NCI-H82 treated with DMSO at 0.1 percent for 48 hours (cell line): ENCODE data around the gene GRAP2.

Experiments
- DNase-seq: peaks from one replicate; lab custom pipeline; 2025; ENCODE audit not compliant: unreplicated experiment; lab: John Stamatoyannopoulos, UW

GRAP2 gene

GRCh38 chr22:39925273-39925672 lies 24.4 kb downstream of the GRAP2 start:
- no peak for DNase-seq

DNA sequence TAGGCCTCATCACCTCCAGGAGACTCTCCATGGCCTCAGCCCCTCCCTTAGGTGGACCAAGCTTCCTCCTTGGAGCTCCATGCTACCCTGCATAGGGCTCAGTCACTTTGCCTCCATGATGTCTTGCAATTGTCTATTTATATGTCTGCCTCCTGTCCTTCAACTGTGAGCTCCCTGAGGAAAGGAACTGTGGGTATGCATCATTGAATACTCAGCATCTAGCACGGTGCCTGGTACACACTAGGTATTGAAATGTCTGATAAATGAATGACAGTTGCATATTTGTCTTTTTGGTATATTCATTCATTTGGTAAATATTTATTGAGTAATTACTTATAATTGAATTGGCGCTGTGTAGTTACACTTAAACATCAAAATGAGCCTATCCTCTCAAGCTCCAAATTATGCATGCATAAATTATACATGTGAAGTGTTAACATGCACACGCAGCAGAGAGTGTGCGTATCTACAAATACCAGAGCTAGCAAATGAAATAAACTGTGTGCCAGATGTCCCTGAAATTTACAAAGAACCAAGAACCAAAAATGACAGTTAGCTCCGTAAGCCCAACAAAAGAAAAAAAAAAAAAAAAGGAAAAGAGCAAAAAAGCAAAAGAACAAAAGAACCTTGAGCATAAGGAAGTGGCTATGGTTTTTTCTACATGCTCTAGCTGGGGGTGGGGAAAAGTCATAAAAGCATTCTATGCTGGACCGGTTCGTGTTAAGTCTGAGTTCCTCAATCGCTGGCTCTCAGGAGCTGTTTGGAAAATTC lies 25.2 kb downstream of the GRAP2 start:
- DNase-seq: no peak

DNA sequence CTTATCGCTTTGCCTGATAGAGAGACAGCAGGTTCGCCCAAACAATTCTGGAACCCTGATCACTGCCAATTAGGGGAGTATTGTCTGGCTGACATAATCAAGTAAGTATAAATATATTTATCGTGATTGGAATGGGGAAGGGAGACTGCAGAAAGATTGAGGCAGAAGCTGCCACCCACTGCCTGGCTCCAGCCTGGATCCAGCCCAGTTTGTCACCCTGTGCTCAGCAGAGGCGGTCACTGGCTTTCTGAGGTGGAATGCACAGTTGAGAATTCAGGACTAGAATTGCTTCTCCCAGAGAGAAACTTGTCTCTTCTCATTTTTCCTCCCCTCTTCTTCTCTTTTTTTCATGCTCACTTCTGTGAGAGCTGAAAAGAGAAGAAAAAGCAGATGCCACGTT lies 25.9 kb downstream of the GRAP2 start:
- no peak for DNase-seq

DNA sequence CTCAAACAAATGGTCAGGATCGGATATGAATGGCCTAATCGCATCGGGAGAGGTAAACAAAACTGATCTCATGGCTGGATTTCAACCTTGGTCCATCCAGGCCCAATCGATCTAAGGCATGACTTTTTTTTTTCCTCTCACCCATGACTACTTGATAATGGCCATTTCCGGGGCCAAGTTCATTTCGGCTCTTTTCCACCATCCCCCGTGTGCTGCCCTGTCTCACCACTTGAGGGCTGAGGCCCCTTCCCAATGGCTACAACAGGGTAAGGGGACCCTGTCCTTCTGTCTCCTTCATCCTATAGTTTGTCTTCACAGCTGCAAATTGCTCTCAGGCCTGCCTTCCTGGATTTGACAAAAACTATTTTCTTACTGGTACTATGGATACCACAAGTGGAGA lies 26.7 kb downstream of the GRAP2 start:
- DNase-seq: no peak

DNA sequence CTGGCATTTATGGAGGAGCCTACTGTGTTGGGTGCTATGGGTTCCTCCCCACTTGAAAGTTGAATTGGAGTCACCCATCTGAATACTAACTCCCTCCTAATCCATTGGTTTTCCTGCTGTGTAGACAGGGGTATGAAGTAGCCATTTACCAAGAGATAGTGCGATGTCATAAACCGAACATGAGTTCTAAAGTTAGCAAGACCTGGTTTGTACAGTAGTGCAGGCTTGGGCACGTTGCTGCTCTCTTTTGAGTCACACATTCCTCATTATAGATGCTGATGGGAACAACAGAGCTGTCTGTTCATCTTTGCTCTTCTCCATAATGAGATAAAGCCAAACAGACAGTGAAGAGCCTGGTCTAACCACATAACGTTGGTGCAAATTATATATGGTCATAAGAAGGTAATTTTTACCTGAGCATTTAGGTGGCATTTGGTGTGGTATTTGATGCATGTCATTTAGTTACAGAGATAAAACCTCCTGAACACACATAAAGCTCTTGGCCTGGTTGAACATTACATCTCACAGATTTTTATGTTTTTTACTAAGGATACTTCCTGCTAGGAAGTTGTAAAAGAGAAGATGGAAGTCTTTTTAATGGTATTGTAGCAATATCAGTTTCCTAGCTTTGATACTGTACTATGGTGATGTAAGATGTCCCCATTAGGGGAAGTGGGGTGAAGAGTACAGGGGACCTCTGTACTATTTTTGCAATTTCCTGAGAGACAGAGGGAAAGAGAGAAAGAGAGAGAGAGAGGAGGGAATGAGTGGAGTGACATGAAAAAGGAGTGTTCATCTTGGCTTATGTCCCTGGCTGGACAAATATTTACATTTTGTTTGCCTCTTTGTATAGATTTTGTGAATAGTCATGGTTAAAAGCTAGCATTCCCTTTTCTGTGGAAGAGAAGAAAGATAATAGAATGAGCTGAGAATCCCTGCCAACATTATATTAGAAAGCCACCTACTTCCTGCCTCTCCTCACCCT lies 27.9 kb downstream of the GRAP2 start:
- no peak for DNase-seq

DNA sequence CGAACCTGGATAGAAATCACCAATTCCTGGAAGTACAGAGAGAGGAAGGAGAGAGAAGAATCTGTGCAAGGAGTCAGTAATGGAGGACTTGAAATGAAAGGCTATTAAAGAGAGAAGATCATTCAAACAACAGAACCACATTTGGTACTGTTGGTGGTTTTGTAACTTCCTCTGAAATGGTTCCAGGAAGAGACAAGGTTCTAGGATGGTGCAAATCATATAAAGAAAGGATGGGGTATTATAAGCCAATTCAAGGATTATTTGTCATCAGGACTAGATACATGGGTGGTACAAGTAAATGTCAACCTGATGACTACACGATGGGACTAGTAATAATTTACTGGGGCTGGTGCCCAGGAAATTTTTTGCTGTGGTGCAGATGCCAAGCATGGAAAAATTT lies 30.4 kb downstream of the GRAP2 start:
- no peak for DNase-seq

DNA sequence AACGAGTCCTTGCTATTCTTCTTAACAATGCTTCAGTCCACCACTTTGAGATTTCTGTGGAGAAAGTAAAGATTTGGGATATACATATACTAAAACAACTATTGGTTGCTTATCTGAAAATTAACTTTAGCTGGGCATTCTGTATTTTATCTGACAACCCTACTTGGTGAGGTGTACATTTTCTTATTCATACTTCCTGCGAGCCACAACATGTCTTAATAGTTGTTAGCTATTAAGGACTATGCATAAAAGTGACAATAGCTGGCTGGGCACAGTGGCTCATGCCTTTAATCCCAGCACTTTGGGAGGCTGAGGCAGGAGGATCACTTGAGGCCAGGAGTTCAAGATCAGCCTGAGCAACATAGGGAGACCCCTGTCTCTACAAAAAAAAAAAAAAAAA lies 31.3 kb downstream of the GRAP2 start:
- no peak for DNase-seq

GRCh38 chr22:39932918-39933649 lies 32.2 kb downstream of the GRAP2 start:
- DNase-seq: no peak

DNA sequence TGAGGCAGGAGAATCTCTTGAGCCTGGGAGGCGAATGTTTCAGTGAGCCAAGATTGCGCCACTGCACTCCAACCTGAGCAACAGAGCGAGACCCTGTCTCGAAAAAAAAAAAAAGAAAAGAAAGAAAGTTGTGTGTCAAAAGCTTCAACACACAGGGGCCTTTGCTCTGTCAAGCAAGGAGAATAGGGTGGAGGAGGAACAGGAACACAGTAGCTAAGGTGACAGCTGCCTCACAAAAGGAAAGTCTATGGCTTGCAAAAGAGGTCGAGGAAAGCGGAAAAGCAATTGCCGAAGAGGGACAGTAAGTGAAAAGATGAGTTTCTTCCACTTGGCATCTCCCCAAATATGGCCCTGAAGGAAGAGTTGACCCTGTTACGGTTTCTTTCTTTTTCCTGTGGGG lies 32.9 kb downstream of the GRAP2 start:
- no peak for DNase-seq

DNA sequence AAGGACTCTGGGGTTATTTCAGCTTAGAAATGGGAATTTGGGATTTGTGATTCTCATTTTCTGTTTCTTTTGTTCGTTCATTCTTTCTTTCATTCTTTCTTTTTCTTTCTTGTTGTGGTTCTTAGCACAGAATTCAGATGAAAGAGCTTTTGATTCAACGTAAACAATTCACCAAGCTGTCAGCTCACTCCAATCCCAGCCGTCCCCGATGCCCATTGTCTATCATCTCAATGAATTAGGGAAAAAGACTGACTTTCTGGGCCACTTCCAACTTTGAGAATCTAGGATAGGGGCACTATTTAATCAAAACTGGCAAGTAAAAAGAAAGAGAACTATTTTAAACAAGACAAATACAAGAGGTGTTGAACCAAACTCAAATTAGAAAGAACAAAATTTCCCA lies 34.2 kb downstream of the GRAP2 start:
- DNase-seq: no peak

DNA sequence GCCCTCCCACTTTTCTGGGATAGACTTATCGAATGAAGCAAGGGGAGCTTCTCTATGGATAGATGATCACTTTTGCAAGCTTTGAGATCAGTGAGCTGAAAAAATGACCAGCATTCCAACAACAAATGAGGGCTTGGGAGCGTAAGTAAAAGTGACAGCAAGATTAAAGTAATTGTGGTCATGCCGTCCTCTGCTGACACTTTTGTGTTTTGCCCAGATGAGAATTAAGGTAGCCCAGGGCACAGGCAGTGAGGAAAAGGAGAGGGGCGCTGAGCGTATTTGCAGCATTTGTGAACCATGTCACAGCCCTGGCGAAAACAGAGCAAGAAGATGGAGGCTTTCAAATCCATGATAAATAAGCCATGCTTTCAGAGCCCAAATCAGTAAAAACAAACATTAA lies 34.7 kb downstream of the GRAP2 start:
- no peak for DNase-seq

DNA sequence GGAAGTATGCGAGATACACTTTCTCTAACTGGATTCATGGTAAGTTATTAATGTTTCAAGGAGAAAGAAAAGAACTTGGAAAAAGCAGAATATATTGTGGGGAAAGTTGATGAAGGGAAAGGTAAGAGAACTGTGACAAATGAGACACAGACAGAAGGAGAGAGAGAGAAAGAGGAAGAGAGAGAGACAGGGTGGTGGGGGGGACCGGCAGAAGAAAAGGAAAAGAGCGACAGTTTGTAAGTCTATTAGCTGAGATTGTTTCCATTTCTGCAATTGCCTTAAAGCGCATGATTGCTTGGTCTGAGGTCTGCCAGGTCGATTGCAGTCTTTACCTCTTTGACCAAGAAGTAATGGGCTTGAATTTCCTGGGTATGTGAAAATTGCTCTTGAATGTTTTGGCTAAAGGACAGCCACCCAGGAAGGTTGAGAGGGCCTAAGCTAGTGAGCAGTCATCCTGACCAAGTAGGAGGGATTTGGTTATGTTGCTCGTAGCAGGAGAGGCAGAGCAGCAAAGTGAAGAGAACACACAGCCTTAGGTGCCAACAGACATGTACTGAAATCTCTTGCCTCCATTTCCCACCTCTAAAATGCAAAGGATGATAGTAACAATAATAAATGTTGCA lies 35.8 kb downstream of the GRAP2 start:
- no peak for DNase-seq

DNA sequence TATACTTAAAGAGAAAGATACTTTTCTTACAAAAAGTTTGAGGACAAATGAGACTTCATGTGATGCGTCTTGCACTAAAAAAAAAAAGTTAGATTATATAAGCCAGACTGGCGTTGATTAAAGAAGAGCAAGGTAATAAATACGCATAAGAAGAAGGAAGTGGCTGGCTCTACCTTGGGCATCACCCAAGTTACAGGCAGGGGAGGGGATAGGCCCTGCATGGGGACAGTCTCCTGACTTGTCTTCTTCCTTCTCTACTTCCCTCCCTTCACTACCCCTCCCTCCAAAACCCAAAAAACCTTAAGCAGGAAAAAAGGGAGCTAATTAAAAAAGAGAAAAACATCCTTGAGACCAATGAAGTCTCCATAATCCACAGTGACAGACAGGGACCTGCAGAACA lies 37.0 kb downstream of the GRAP2 start:
- no peak for DNase-seq

DNA sequence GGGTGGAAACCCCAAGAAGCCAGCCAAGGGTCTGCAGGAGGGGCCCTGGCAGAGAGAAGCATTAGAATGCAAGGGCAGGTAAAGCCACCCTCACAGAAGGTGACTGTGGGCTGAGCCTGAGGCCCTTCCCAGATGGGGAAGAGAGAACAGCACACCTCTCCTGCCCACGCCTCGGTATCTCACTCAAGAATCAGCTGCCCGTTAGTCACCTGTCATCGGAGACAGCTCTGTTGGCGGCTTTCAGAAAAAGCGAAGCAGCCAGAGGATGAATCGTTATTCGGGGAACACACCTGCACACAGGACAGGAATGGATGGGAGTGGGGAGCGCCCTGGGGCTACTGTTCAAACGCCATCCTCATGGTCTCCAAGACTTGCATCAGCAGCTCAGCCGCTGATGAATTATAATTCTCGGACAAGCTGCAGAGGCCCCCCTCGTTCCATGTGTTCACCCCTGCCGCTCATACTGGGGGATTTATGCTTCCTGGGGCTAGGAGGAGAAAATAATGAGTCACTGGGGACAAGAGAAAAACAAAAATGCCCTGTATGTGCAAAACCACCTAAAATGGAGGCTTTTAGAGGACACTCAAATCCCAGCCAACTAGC lies 37.7 kb downstream of the GRAP2 start:
- no peak for DNase-seq

DNA sequence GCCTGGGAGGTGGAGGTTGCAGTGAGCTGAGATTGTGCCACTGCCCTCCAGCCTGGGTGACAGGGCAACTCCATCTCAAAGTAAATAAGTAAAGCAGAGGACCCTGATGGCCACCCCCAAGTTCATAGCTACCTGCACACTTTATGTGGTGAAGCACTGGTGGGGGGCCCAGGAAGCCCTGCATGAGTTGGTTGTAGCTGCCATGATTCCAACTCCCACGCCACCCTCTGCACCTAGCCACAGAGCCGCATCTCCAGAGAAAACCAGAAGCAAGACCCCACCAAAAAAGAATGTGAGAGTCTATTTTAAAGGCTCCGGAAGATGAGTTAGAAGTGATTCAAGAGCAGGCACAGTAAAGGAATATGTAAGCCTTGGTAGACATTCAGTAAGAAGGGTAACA lies 38.9 kb downstream of the GRAP2 start:
- no peak for DNase-seq

DNA sequence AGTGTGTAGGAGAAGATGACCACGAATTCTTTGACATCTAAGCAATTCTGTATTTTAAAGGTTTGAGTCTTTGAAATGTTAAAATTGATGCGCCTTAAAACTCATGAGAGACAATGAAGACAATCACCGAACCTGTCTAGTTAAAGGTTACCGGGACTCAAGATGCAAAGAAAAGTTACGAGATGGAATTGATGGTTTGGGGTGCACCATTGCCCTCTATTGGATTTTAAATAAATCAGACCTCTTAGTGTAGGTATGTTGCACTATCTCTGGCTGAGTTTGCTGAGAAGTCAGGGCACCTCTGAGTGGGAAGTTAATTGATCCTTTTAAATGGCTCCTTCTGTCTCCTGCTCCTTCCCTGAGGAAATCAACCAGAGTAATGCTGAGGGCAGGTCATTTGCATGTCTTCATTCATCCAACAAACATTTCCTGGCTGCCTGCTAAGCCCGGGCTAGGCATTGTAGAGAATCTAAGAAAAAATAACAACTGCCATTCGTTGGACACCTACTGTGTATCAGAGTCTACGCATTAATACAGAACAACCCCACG lies 39.9 kb downstream of the GRAP2 start:
- no peak for DNase-seq

- DNase-seq: no peak
Measured at GRCh38 chr22:39941601-39942000, 40.7 kb downstream of the GRAP2 start.

DNA sequence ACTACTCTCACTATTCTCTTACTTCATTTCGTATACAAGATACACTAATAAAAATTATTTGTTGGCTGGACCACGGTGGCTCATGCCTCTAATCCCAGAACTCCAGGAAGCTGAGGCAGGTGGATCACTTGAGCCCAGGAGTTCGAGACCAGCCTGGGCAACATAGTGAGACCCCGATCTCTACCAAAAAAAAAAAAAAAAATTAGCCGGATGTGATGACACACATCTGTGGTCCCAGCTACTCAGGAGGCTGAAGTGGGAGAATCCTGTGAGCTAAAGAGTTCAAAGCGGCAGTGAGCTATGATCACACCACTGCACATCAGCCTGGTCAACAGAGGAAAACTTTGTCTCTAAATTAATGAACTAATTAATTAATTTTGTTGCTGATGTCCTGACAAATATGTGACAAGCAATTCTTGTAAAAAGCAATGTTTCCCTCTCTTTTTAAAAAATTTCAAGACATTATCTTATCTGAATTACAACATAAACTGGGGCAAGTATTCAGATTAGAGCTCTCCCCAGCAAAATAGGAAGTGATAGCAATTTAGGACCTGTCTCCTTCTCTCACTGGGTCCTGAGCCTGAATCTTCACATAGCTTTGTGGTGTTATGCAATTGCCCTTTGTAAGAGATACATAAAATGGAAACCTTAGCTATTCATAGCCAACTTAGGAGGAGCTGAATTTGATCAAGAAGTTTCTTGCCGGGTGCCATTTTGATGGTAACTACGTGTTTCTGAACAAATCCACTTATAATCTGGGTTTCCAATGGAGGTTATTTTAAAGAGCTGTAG lies 41.8 kb downstream of the GRAP2 start:
- no peak for DNase-seq

- DNase-seq: no peak
Measured at GRCh38 chr22:39943337-39943736, 42.5 kb downstream of the GRAP2 start.
